HCT116 (cell line): ENCODE data around the gene MSH2. TPM values are rescaled to one million over a fixed set of nuclear protein-coding genes. Genes with fewer than 3 reads are reported as not detected.

ENCODE experiments used
- ATAC-seq: fragments of 200-7000 bp; cut with Tn5 transposase; 2 replicates; pipeline ENCODE4 v1.9.1; 2020; ENCODE audit warnings: mild to moderate bottlenecking, moderate library complexity
- BruUV-seq: library from RNA; stranded (reverse); fragments of 400-500 nt; replicated peaks from 2 replicates; lab custom pipeline; 2021; lab: Mats Ljungman, UMichigan
- CTCF ChIA-PET: fragments of 300-600 bp; sonication (Branson Sonifier 250); formaldehyde crosslinking; loops from one replicate; lab custom pipeline; 2021; ENCODE audit warnings: antibody characterized with exemption; lab: Charles Lee
- POLR2A ChIA-PET: fragments of 300-600, 350-600 bp; sonication (Branson Sonifier 250); formaldehyde crosslinking; loops from one replicate; lab custom pipeline; 2021; ENCODE audit warnings: antibody characterized with exemption; lab: Charles Lee
- RAD21 ChIA-PET, 2 experiments: fragments of 300-600 bp; sonication (Branson Sonifier 250); formaldehyde crosslinking; loops; one replicate each; lab custom pipeline; 2023; ENCODE audit warnings: low total read pairs in 2 of 2; ENCODE audit not compliant: uncharacterized antibody in 2 of 2, unreplicated experiment in 2 of 2, low non-redundant PET in 1 of 2; lab: Charles Lee
- DNase-seq: peaks from one replicate; pipeline ENCODE4 v3.0.0-alpha.2; 2010; ENCODE audit warnings: low read depth, low spot score
- H2AFZ ChIP-seq: fragments of 200-600 bp; shearing (Covaris generic), sonication (generic); 2 replicates; pipeline ENCODE4 v1.6.1; 2017; ENCODE audit warnings: low read depth, mixed run types, mixed read lengths, antibody characterized with exemption, low read length; ENCODE audit not compliant: poor library complexity, severe bottlenecking
- H3K27ac ChIP-seq: 2 replicates; pipeline ENCODE4 v1.5.1; 2012; ENCODE audit warnings: low read depth, low read length
- H3K27me3 ChIP-seq: fragments of 200-600 bp; sonication (generic); 2 replicates; pipeline ENCODE4 v1.6.1; 2016; ENCODE audit warnings: mixed run types, low read length, mixed read lengths; ENCODE audit not compliant: insufficient read depth
- H3K36me3 ChIP-seq, 2 experiments: fragments of 200-500 bp in 1 of 2; fragments of 200-600 bp in 1 of 2; sonication (Bioruptor generic) in 1 of 2; sonication (generic) in 1 of 2; 2 replicates each; pipeline versions ENCODE4 v1.5.1 to v1.6.1; 2014 to 2016; ENCODE audit warnings: low read length in 2 of 2, inconsistent platforms in 1 of 2, mixed read lengths in 1 of 2, mixed run types in 1 of 2; ENCODE audit not compliant: insufficient read depth in 2 of 2, control insufficient read depth in 1 of 2
- H3K4me1 ChIP-seq, 2 experiments: fragments of 200-600 bp in 1 of 2; sonication (generic) in 1 of 2; 2 replicates each; pipeline versions ENCODE4 v1.5.1 to v1.6.1; 2012 to 2017; ENCODE audit warnings: low read length in 2 of 2, inconsistent platforms in 1 of 2, mild to moderate bottlenecking in 1 of 2, mixed read lengths in 1 of 2, mixed run types in 1 of 2, moderate library complexity in 1 of 2; ENCODE audit not compliant: insufficient read depth in 2 of 2, control insufficient read depth in 1 of 2
- H3K4me2 ChIP-seq: fragments of 200-600 bp; sonication (generic); 2 replicates; pipeline ENCODE4 v1.6.1; 2017; ENCODE audit warnings: mixed run types, low read length, mixed read lengths
- H3K4me3 ChIP-seq, 2 experiments: fragments of 200-600 bp in 1 of 2; sonication (generic) in 1 of 2; replicated peaks in 1 of 2; 2 replicates each; pipeline ENCODE4 v1.5.1; 2011 to 2016; ENCODE audit warnings: low read length in 2 of 2, control low read depth in 1 of 2, low read depth in 1 of 2, mild to moderate bottlenecking in 1 of 2, mixed read lengths in 1 of 2, mixed run types in 1 of 2
- H3K79me2 ChIP-seq: fragments of 200-600 bp; sonication (generic); 2 replicates; pipeline ENCODE4 v1.6.1; 2017; ENCODE audit warnings: mild to moderate bottlenecking, mixed run types, low read length, moderate library complexity, mixed read lengths; ENCODE audit not compliant: insufficient read depth
- H3K9ac ChIP-seq: fragments of 200-600 bp; sonication (generic); 2 replicates; pipeline ENCODE4 v1.6.1; 2016; ENCODE audit warnings: low read length, mixed read lengths
- H3K9me2 ChIP-seq: fragments of 200-600 bp; sonication (generic), shearing (Covaris generic); 2 replicates; pipeline ENCODE4 v1.6.1; 2017; ENCODE audit warnings: mixed run types, mild to moderate bottlenecking, moderate library complexity; ENCODE audit not compliant: insufficient read depth
- H3K9me3 ChIP-seq, 2 experiments: fragments of 200-500 bp in 1 of 2; fragments of 200-600 bp in 1 of 2; sonication (Bioruptor generic) in 1 of 2; sonication (generic) in 1 of 2; 2 replicates each; pipeline ENCODE4 v1.6.1; 2014 to 2017; ENCODE audit warnings: low read length in 2 of 2, mixed read lengths in 2 of 2, inconsistent platforms in 1 of 2, low read depth in 1 of 2, mild to moderate bottlenecking in 1 of 2, mixed run types in 1 of 2, moderate library complexity in 1 of 2; ENCODE audit not compliant: control insufficient read depth in 1 of 2, insufficient read depth in 1 of 2
- H4K20me1 ChIP-seq: fragments of 200-600 bp; sonication (generic), shearing (Covaris generic); 2 replicates; pipeline ENCODE4 v1.6.1; 2017; ENCODE audit warnings: mixed run types, mild to moderate bottlenecking, moderate library complexity; ENCODE audit not compliant: insufficient read depth
- ATF3 ChIP-seq: IDR thresholded peaks from 2 replicates; pipeline ENCODE4 v1.6.1; 2012
- CBX3 ChIP-seq: IDR thresholded peaks from 2 replicates; pipeline ENCODE4 v1.6.1; 2012; ENCODE audit warnings: low read depth
- CEBPB ChIP-seq: IDR thresholded peaks from 2 replicates; pipeline ENCODE4 v1.6.1; 2012; ENCODE audit warnings: low read depth
- EGR1 ChIP-seq: IDR thresholded peaks from 2 replicates; pipeline ENCODE4 v1.6.1; 2012; ENCODE audit warnings: low read depth
- EZH2 ChIP-seq: fragments of 200-600 bp; sonication (generic); IDR thresholded peaks from 2 replicates; pipeline ENCODE4 v1.6.1; 2017; ENCODE audit warnings: antibody characterized with exemption, mixed run types
- EZH2phosphoT487 ChIP-seq: fragments of 200-600 bp; IDR thresholded peaks from 2 replicates; pipeline ENCODE4 v1.6.1; 2018; ENCODE audit warnings: antibody characterized with exemption, borderline replicate concordance
- FOSL1 ChIP-seq: IDR thresholded peaks from 2 replicates; pipeline ENCODE4 v1.6.1; 2012; ENCODE audit warnings: low read depth
- JUND ChIP-seq: IDR thresholded peaks from 2 replicates; pipeline ENCODE4 v1.6.1; 2012
- POLR2A ChIP-seq: IDR thresholded peaks from 2 replicates; pipeline ENCODE4 v1.7.0; 2011; ENCODE audit warnings: borderline replicate concordance; ENCODE audit not compliant: insufficient read depth, insufficient read length; ENCODE audit errors: extremely low read depth
- POLR2AphosphoS5 ChIP-seq: IDR thresholded peaks from 2 replicates; pipeline ENCODE4 v1.6.1; 2011; ENCODE audit warnings: mild to moderate bottlenecking, low read depth, low read length, moderate library complexity
- RAD21 ChIP-seq: IDR thresholded peaks from 2 replicates; pipeline ENCODE4 v1.6.1; 2012; ENCODE audit warnings: low read depth, mild to moderate bottlenecking
- SIN3A ChIP-seq: IDR thresholded peaks from 2 replicates; pipeline ENCODE4 v1.6.1; 2012; ENCODE audit warnings: low read depth
- SP1 ChIP-seq: IDR thresholded peaks from 2 replicates; pipeline ENCODE4 v1.6.1; 2012; ENCODE audit warnings: low read depth
- TCF7L2 ChIP-seq: IDR thresholded peaks from 2 replicates; pipeline ENCODE4 v1.7.0; 2011; ENCODE audit warnings: borderline replicate concordance, inconsistent platforms; ENCODE audit not compliant: insufficient read depth, insufficient read length; ENCODE audit errors: extremely low read depth
- YY1 ChIP-seq: IDR thresholded peaks from 2 replicates; pipeline ENCODE4 v1.6.1; 2011; ENCODE audit warnings: low read length, low read depth, moderate library complexity, mild to moderate bottlenecking; ENCODE audit not compliant: insufficient replicate concordance; ENCODE audit errors: extremely low read depth
- ZFX ChIP-seq: fragments of 450-650 bp; IDR thresholded peaks from 2 replicates; pipeline ENCODE4 v1.6.1; 2017
- intact Hi-C: fragments of 100-400 bp; cut with micrococcal nuclease; formaldehyde crosslinking; loops from 2 replicates; pipeline ENCODE4 v1.10.0; 2022
- total RNA-seq: library from RNA; stranded (reverse); gene quantifications from one replicate; pipeline ENCODE4 v1.2.1, GENCODE V29; 2021; ENCODE audit not compliant: unreplicated experiment
- TF ChIP-seq, protein P1 (sequence below), 3 experiments: fragments of 200-600 bp in 1 of 3; sonication (generic) in 1 of 3; IDR thresholded peaks in 2 of 3; conservative IDR thresholded peaks in 1 of 3; 2 replicates each; pipeline ENCODE4 v1.5.1; 2012 to 2017; ENCODE audit warnings: low read depth in 2 of 3, low read length in 2 of 3, antibody characterized with exemption in 1 of 3, borderline replicate concordance in 1 of 3, control low read depth in 1 of 3, mild to moderate bottlenecking in 1 of 3, mixed read lengths in 1 of 3, mixed run types in 1 of 3, moderate library complexity in 1 of 3; ENCODE audit not compliant: insufficient read depth in 1 of 3

The MSH2 gene
- total RNA-seq, 1 experiment from 2014 or later: 54.9 TPM

DNA sequence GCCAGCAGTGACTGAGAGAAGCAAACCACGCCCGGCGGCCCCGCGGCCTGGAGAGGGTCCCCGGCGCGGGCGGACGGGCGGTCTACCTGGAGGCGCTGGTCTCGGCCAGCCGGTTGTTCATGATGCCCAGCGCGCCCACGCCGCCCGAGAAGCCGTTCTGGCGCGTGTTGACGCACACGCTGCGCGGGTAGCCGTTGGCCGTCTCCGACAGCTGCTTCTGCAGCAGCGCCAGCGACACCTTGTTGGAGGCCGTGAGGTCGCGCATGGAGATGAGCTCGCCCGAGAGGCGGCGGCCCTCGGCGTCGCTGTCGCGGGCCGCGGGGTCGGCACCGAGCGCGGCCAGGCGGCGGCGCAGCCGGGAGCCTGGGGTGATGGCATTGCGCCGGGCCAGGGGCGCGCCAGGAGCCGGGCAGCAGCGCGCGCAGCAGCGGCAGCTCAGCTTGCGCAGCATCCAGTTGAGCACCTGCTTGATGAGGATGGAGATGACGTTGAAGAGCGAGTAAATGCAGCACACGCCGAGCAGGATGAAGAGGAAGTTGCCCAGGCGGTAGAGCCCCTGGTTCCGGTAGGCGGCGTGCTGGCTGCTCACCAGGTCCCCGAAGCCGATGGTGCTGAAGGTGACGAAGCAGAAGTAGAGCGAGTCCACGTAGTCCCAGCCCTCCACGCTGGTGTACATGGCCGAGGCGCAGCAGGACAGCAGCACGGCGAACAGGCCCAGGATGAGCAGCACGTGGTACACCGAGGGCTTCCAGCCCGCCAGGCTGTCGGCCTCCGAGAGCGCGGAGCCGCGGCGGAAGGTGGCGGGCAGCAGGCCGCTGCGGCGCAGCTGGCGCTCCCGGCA lies 118.1 kb downstream of the MSH2 start:
- Histone ChIP-seq H3K4me2 (no peak overlapping the region), H3K36me3 (no peaks in the 10 kb centered on the region), H3K4me3 (no peak overlapping the region), H4K20me1 (no peaks in the 10 kb centered on the region), H3K4me1 (no peaks in the 10 kb centered on the region), H3K9ac (no peak overlapping the region), H3K9me2 (no peaks in the 10 kb centered on the region), H3K27me3 (no peaks in the 10 kb centered on the region), H3K27ac (no peak overlapping the region), H2AFZ (no peak overlapping the region), H3K9me3 (no peaks in the 10 kb centered on the region), H3K79me2 (no peaks in the 10 kb centered on the region)
- no peak for TF ChIP-seq JUND
- CTCF ChIA-PET: no interaction called here
- ATAC-seq (no peak), DNase-seq (no peak)
- intact Hi-C loops: no loop called here
- POLR2A ChIA-PET: no interaction called here
- RAD21 ChIA-PET: no interaction called here
- BruUV-seq: no TSS peak

DNA sequence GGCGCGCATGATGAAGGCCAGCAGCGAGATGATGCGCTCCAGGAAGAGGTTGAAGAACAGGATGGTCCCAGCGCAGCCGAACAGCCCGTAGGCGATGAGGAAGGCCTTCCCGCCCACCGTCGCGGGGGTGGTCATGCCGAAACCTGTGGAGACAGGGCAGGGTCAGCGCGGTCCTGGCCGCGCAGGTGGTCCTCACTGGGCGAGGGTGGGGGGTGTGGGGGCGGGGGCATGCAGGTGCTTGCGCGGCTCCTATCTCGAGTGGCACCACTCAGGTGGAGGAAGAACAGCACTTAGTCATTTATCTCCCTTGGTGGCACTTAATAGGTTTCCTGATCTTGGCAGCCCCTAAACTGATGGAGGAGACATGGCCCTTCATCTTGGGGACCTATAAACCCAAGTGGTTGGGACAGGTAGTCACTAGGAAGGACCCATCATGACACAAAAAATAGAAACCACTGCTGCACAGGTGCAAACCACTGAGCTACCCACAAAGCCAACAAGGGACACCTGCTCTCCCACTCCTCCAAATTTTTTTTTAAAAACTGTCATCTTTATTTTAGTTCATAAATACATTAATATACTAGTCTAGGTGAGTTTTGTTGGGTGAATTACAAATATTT lies 118.8 kb downstream of the MSH2 start:
- H3K9me3 ChIP-seq: no peaks in the 10 kb centered on the region
- ChIA-PET CTCF (no interaction called here), POLR2A (no interaction called here), RAD21 (no interaction called here)
- no peak for ATAC-seq
- H3K27ac ChIP-seq: no peak overlapping the region
- no peaks in the 10 kb centered on the region for H3K79me2 ChIP-seq
- no peaks in the 10 kb centered on the region for H4K20me1 ChIP-seq
- no TSS peak for BruUV-seq
- H3K4me2 ChIP-seq: no peak overlapping the region
- H3K9me2 ChIP-seq: no peaks in the 10 kb centered on the region
- H2AFZ ChIP-seq: no peak overlapping the region
- no peaks in the 10 kb centered on the region for H3K36me3 ChIP-seq
- no peak overlapping the region for H3K4me3 ChIP-seq
- no peak for DNase-seq
- no peaks in the 10 kb centered on the region for H3K4me1 ChIP-seq
- intact Hi-C loops: no loop called here
- H3K27me3 ChIP-seq: no peaks in the 10 kb centered on the region
- no peak overlapping the region for H3K9ac ChIP-seq
- no peak for TF ChIP-seq RAD21
- no peak for TF ChIP-seq FOSL1
- no peak for TF ChIP-seq CEBPB
- no peak for TF ChIP-seq YY1
- TF ChIP-seq POLR2AphosphoS5: no peak
- TF ChIP-seq, protein P1, sequence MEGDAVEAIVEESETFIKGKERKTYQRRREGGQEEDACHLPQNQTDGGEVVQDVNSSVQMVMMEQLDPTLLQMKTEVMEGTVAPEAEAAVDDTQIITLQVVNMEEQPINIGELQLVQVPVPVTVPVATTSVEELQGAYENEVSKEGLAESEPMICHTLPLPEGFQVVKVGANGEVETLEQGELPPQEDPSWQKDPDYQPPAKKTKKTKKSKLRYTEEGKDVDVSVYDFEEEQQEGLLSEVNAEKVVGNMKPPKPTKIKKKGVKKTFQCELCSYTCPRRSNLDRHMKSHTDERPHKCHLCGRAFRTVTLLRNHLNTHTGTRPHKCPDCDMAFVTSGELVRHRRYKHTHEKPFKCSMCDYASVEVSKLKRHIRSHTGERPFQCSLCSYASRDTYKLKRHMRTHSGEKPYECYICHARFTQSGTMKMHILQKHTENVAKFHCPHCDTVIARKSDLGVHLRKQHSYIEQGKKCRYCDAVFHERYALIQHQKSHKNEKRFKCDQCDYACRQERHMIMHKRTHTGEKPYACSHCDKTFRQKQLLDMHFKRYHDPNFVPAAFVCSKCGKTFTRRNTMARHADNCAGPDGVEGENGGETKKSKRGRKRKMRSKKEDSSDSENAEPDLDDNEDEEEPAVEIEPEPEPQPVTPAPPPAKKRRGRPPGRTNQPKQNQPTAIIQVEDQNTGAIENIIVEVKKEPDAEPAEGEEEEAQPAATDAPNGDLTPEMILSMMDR (IDR thresholded peaks at IDR 0.05 in 2 of 3, conservative IDR thresholded peaks at IDR 0.05 in 1 of 3; ENCODE audit: borderline replicate concordance in 1 of 3, insufficient read depth in 1 of 3, low read depth in 2 of 3, low read length in 2 of 3): no peak
- no peak for TF ChIP-seq POLR2A
- no peak for TF ChIP-seq EZH2
- TF ChIP-seq CBX3: no peak
- no peak for TF ChIP-seq ATF3
- TF ChIP-seq SIN3A: no peak
- TF ChIP-seq EGR1: no peak
- no peak for TF ChIP-seq TCF7L2
- TF ChIP-seq EZH2phosphoT487: no peak
- TF ChIP-seq SP1: no peak
- TF ChIP-seq ZFX: no peak
